Measurements from ENCODE around the gene PTH1R. TPM values are rescaled to one million over a fixed set of nuclear protein-coding genes. Genes with fewer than 3 reads are reported as not detected.
A peak's percentile ranks its signal among the peaks of the same experiment; 100 is the strongest.
"Not testable (repeated sequence)": the region's sequence is repeated elsewhere in the genome, so short reads cannot be mapped to it uniquely, and the experiment has no call there.

Gene PTH1R
- polyA plus RNA-seq, 2 donors, result 2.0 to 3.3 TPM

DNA sequence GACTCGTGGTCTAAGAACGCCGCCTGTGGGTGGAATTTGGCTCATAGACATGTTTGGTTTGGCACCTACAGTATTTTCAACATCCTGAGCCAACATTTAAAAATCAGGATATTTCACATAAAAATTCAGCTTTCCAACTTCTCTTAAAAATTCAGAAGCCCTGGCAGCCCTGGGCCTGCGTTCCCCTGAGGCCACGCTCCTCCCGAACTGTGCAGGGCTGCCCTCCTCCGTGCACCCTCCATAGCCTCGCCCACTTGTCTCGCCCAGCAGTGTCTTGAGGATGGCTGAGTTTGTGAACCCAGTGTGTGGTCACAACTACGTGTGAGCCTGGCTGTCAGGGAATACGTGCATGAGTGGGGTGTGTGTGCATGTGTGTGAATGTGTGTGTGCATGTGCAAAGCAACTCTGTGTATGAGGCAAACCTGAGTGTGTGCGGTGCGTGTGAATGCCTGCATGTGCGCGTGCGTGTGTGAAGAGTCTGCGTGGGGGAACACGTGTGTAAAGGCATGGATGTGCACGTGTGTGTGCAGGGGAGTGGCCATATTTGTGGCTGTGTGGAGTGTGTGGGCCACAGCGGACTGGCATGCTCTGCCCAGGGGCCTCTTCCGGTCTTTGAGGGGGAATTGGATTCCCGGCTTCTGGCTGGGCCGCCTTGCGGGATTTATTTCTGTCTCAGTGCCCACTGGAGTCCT lies 30.9 kb downstream of the PTH1R start:
- Histone ChIP-seq H3K27ac (ENCODE audit: low read depth in 2 of 2, low read length in 1 of 2) (peak overlapping the region in 1 of 2 donors; percentile 6), H3K27me3 (ENCODE audit: control insufficient read depth in 1 of 2, insufficient read depth in 2 of 2, low read length in 2 of 2) (no peaks in the 10 kb centered on the region), H3K4me3 (ENCODE audit: low read depth in 1 of 2, low read length in 2 of 2) (no peak overlapping the region), H3K36me3 (ENCODE audit: control insufficient read depth in 2 of 2, insufficient read depth in 2 of 2, low read length in 1 of 2) (no peaks in the 10 kb centered on the region), H3K4me1 (ENCODE audit: control insufficient read depth in 2 of 2, insufficient read depth in 2 of 2, low read length in 1 of 2) (peaks cover 4 to 19% of the 10 kb centered on the region in 2 donors), H3K9me3 (ENCODE audit: control insufficient read depth in 2 of 2, insufficient read depth in 1 of 2, low read depth in 1 of 2, low read length in 1 of 2) (peaks cover 0 to 2% of the 10 kb centered on the region in 2 donors)
- 40 to 45% methylated on average over 24 of the region's 24 CpGs for WGBS, 2 donors

DNA sequence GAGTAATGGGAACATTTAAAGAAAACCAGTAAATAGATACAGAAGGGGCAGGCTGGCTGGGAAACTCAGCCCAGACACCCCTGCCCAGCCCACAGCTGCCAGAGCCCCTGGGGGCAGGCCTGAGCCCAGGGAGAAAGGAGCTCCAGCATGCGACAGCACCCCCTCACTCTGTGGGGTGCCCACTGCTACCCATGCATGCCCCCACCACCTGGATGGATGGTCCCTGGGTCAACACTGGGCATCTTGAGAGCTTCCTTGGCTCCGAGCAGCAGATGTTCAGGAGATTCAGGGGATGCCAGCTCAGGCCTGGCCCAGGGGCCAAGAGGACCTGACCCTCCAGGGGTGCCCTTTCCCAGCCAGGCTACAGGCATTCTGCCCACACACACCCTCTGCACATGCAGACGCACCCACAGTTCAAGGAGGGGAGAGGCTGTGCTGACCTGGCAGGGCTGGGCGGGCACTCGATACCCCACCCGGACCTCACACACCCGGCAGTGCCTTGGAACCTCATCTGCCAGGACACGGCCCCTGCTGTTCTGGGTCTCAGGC lies 31.5 kb downstream of the PTH1R start:
- WGBS, 2 donors, result 34 to 36% methylated on average over 8 of the region's 8 CpGs

GRCh38 chr3:46909535-46910161 lies 32.1 kb downstream of the PTH1R start:
- Histone ChIP-seq H3K4me3 (ENCODE audit: low read depth in 1 of 2, low read length in 2 of 2) (no peak overlapping the region), H3K27ac (ENCODE audit: low read depth in 2 of 2, low read length in 1 of 2) (peak overlapping the region in 1 of 2 donors; percentile 15), H3K9me3 (ENCODE audit: control insufficient read depth in 2 of 2, insufficient read depth in 1 of 2, low read depth in 1 of 2, low read length in 1 of 2) (peaks cover 0 to 2% of the 10 kb centered on the region in 2 donors), H3K4me1 (ENCODE audit: control insufficient read depth in 2 of 2, insufficient read depth in 2 of 2, low read length in 1 of 2) (peaks cover 4 to 24% of the 10 kb centered on the region in 2 donors), H3K36me3 (ENCODE audit: control insufficient read depth in 2 of 2, insufficient read depth in 2 of 2, low read length in 1 of 2) (no peaks in the 10 kb centered on the region), H3K27me3 (ENCODE audit: control insufficient read depth in 1 of 2, insufficient read depth in 2 of 2, low read length in 2 of 2) (no peaks in the 10 kb centered on the region)
- WGBS, 2 donors, result 17% methylated on average over 18 of the region's 18 CpGs

More for the DNA sequence above, 31.5 kb downstream of the PTH1R start:
- peaks cover 0 to 2% of the 10 kb centered on the region in 2 donors for H3K9me3 ChIP-seq (ENCODE audit: control insufficient read depth in 2 of 2, insufficient read depth in 1 of 2, low read depth in 1 of 2, low read length in 1 of 2)
- H3K4me1 ChIP-seq (ENCODE audit: control insufficient read depth in 2 of 2, insufficient read depth in 2 of 2, low read length in 1 of 2), result peaks cover 4 to 24% of the 10 kb centered on the region in 2 donors
- H3K36me3 ChIP-seq (ENCODE audit: control insufficient read depth in 2 of 2, insufficient read depth in 2 of 2, low read length in 1 of 2), result no peaks in the 10 kb centered on the region
- H3K27me3 ChIP-seq (ENCODE audit: control insufficient read depth in 1 of 2, insufficient read depth in 2 of 2, low read length in 2 of 2), result no peaks in the 10 kb centered on the region
- peak overlapping the region in 1 of 2 donors; percentile 6 for H3K27ac ChIP-seq (ENCODE audit: low read depth in 2 of 2, low read length in 1 of 2)
- no peak overlapping the region for H3K4me3 ChIP-seq (ENCODE audit: low read depth in 1 of 2, low read length in 2 of 2)

DNA sequence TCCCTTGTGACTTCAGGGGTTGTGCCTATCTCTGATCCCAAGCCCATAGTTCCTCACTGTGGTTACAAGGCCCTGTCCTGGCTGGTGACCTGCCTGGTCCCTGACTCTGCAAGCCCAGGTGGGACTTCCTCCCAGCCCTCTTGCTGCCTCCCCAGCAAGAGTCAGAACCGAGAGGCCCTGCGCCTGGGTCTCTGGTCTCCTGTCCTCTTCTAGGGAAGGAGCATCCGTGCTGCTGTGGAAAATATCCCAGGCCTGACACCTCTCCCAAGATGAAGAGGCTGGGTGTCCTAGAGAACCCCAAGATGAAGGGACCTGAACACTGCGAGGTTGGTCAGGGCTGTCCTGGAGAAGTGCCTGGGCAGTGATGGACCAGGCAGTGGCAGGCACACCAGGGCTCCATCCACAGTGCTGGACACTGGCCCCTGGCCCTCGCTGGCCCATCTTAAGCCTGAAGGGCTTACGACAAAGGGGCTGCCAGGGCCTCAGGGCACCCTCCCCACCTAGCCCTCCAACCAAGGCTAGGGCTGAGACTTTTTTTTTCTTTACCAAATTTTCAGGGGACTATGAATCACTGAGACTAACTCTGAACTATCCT lies 32.7 kb downstream of the PTH1R start:
- Histone ChIP-seq H3K4me3 (ENCODE audit: low read depth in 1 of 2, low read length in 2 of 2) (no peak overlapping the region), H3K9me3 (ENCODE audit: control insufficient read depth in 2 of 2, insufficient read depth in 1 of 2, low read depth in 1 of 2, low read length in 1 of 2) (peaks cover 0 to 2% of the 10 kb centered on the region in 2 donors), H3K36me3 (ENCODE audit: control insufficient read depth in 2 of 2, insufficient read depth in 2 of 2, low read length in 1 of 2) (no peaks in the 10 kb centered on the region), H3K4me1 (ENCODE audit: control insufficient read depth in 2 of 2, insufficient read depth in 2 of 2, low read length in 1 of 2) (peaks cover 4 to 24% of the 10 kb centered on the region in 2 donors), H3K27me3 (ENCODE audit: control insufficient read depth in 1 of 2, insufficient read depth in 2 of 2, low read length in 2 of 2) (no peaks in the 10 kb centered on the region), H3K27ac (ENCODE audit: low read depth in 2 of 2, low read length in 1 of 2) (no peak overlapping the region)
- WGBS, 2 donors, result 70% methylated on average over 6 of the region's 6 CpGs

GRCh38 chr3:46910914-46911313 lies 33.4 kb downstream of the PTH1R start:
- peaks cover 4 to 24% of the 10 kb centered on the region in 2 donors for H3K4me1 ChIP-seq (ENCODE audit: control insufficient read depth in 2 of 2, insufficient read depth in 2 of 2, low read length in 1 of 2)
- not testable (repeated sequence) for H3K4me3 ChIP-seq (ENCODE audit: low read depth in 1 of 2, low read length in 2 of 2); H3K9me3 ChIP-seq (ENCODE audit: control insufficient read depth in 2 of 2, insufficient read depth in 1 of 2, low read depth in 1 of 2, low read length in 1 of 2); H3K27me3 ChIP-seq (ENCODE audit: control insufficient read depth in 1 of 2, insufficient read depth in 2 of 2, low read length in 2 of 2); H3K27ac ChIP-seq (ENCODE audit: low read depth in 2 of 2, low read length in 1 of 2); H3K36me3 ChIP-seq (ENCODE audit: control insufficient read depth in 2 of 2, insufficient read depth in 2 of 2, low read length in 1 of 2)
- 84 to 87% methylated on average over 10 of the region's 10 CpGs for WGBS, 2 donors

- 93 to 96% methylated on average over 3 of the region's 3 CpGs for WGBS, 2 donors
- H3K27me3 ChIP-seq (ENCODE audit: control insufficient read depth in 1 of 2, insufficient read depth in 2 of 2, low read length in 2 of 2), result no peaks in the 10 kb centered on the region
- H3K36me3 ChIP-seq (ENCODE audit: control insufficient read depth in 2 of 2, insufficient read depth in 2 of 2, low read length in 1 of 2), result peaks cover 0 to 4% of the 10 kb centered on the region in 2 donors
- peaks cover 4 to 22% of the 10 kb centered on the region in 2 donors for H3K4me1 ChIP-seq (ENCODE audit: control insufficient read depth in 2 of 2, insufficient read depth in 2 of 2, low read length in 1 of 2)
- H3K9me3 ChIP-seq (ENCODE audit: control insufficient read depth in 2 of 2, insufficient read depth in 1 of 2, low read depth in 1 of 2, low read length in 1 of 2), result peaks cover 0 to 2% of the 10 kb centered on the region in 2 donors
- no peak overlapping the region for H3K27ac ChIP-seq (ENCODE audit: low read depth in 2 of 2, low read length in 1 of 2)
- no peak overlapping the region for H3K4me3 ChIP-seq (ENCODE audit: low read depth in 1 of 2, low read length in 2 of 2)
Observed at GRCh38 chr3:46912986-46913385, 35.5 kb downstream of the PTH1R start.

GRCh38 chr3:46913644-46914043 lies 36.1 kb downstream of the PTH1R start:
- H3K27me3 ChIP-seq (ENCODE audit: control insufficient read depth in 1 of 2, insufficient read depth in 2 of 2, low read length in 2 of 2), result no peaks in the 10 kb centered on the region
- H3K4me3 ChIP-seq (ENCODE audit: low read depth in 1 of 2, low read length in 2 of 2), result no peak overlapping the region
- H3K27ac ChIP-seq (ENCODE audit: low read depth in 2 of 2, low read length in 1 of 2), result no peak overlapping the region
- peaks cover 0 to 6% of the 10 kb centered on the region in 2 donors for H3K36me3 ChIP-seq (ENCODE audit: control insufficient read depth in 2 of 2, insufficient read depth in 2 of 2, low read length in 1 of 2)
- WGBS, 2 donors, result 42 to 46% methylated on average over 8 of the region's 8 CpGs
- peaks cover 4 to 18% of the 10 kb centered on the region in 2 donors for H3K4me1 ChIP-seq (ENCODE audit: control insufficient read depth in 2 of 2, insufficient read depth in 2 of 2, low read length in 1 of 2)
- no peaks in the 10 kb centered on the region for H3K9me3 ChIP-seq (ENCODE audit: control insufficient read depth in 2 of 2, insufficient read depth in 1 of 2, low read depth in 1 of 2, low read length in 1 of 2)

- Histone ChIP-seq H3K27me3 (ENCODE audit: control insufficient read depth in 1 of 2, insufficient read depth in 2 of 2, low read length in 2 of 2) (no peaks in the 10 kb centered on the region), H3K36me3 (ENCODE audit: control insufficient read depth in 2 of 2, insufficient read depth in 2 of 2, low read length in 1 of 2) (peaks cover 0 to 10% of the 10 kb centered on the region in 2 donors), H3K27ac (ENCODE audit: low read depth in 2 of 2, low read length in 1 of 2) (no peak overlapping the region), H3K4me1 (ENCODE audit: control insufficient read depth in 2 of 2, insufficient read depth in 2 of 2, low read length in 1 of 2) (peaks cover 0 to 6% of the 10 kb centered on the region in 2 donors), H3K9me3 (ENCODE audit: control insufficient read depth in 2 of 2, insufficient read depth in 1 of 2, low read depth in 1 of 2, low read length in 1 of 2) (no peaks in the 10 kb centered on the region), H3K4me3 (ENCODE audit: low read depth in 1 of 2, low read length in 2 of 2) (no peak overlapping the region)
- 92% methylated on average over 7 of the region's 7 CpGs for WGBS, 2 donors
Observed at GRCh38 chr3:46914849-46915248, 37.3 kb downstream of the PTH1R start.

- Histone ChIP-seq H3K27ac (ENCODE audit: low read depth in 2 of 2, low read length in 1 of 2) (no peak overlapping the region), H3K36me3 (ENCODE audit: control insufficient read depth in 2 of 2, insufficient read depth in 2 of 2, low read length in 1 of 2) (peaks cover 0 to 12% of the 10 kb centered on the region in 2 donors), H3K27me3 (ENCODE audit: control insufficient read depth in 1 of 2, insufficient read depth in 2 of 2, low read length in 2 of 2) (no peaks in the 10 kb centered on the region), H3K9me3 (ENCODE audit: control insufficient read depth in 2 of 2, insufficient read depth in 1 of 2, low read depth in 1 of 2, low read length in 1 of 2) (no peaks in the 10 kb centered on the region), H3K4me3 (ENCODE audit: low read depth in 1 of 2, low read length in 2 of 2) (no peak overlapping the region), H3K4me1 (ENCODE audit: control insufficient read depth in 2 of 2, insufficient read depth in 2 of 2, low read length in 1 of 2) (peaks cover 0 to 5% of the 10 kb centered on the region in 2 donors)
- WGBS, 2 donors, result 77 to 79% methylated on average over 8 of the region's 8 CpGs
Observed at GRCh38 chr3:46915297-46915822, 37.8 kb downstream of the PTH1R start.

All from esophagus (tissue), 2 donors.